ENCODE results near the gene NPC1.
"Not testable (repeated sequence)": the region's sequence is repeated elsewhere in the genome, so short reads cannot be mapped to it uniquely, and the experiment has no call there.

NPC1 gene

DNA sequence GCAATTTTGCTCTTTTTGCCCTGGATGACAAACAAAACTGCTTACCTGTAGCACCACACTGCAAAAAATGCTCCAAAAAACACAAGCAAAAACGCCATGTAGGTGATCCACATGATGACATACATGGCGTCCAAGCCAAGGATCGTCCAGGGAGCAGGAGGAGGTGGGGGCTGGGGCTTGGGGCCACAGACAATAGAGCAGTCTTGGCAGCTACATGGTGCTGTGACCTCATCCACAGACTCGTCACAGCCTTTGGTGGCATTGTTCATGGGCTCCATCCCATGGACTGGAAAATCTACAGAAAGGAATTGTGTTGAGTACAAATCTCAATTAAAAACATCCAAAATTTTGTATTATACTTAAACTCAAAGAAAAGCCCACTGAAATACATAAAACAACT is 26.1 kb downstream of the NPC1 start:
- TF ChIP-seq, protein P1, sequence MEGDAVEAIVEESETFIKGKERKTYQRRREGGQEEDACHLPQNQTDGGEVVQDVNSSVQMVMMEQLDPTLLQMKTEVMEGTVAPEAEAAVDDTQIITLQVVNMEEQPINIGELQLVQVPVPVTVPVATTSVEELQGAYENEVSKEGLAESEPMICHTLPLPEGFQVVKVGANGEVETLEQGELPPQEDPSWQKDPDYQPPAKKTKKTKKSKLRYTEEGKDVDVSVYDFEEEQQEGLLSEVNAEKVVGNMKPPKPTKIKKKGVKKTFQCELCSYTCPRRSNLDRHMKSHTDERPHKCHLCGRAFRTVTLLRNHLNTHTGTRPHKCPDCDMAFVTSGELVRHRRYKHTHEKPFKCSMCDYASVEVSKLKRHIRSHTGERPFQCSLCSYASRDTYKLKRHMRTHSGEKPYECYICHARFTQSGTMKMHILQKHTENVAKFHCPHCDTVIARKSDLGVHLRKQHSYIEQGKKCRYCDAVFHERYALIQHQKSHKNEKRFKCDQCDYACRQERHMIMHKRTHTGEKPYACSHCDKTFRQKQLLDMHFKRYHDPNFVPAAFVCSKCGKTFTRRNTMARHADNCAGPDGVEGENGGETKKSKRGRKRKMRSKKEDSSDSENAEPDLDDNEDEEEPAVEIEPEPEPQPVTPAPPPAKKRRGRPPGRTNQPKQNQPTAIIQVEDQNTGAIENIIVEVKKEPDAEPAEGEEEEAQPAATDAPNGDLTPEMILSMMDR (IDR thresholded peaks at IDR 0.05; ENCODE audit: low read depth, low read length, poor library complexity, severe bottlenecking) = no peak
- no peak for TF ChIP-seq EZH2phosphoT487 (IDR thresholded peaks at IDR 0.05; ENCODE audit: borderline replicate concordance, low read length)
- Histone ChIP-seq H3K27ac (ENCODE audit: low read depth, low read length) (no peak overlapping the region), H3K4me1 (ENCODE audit: control insufficient read depth, low read length) (no peaks in the 10 kb centered on the region), H3K9me3 (ENCODE audit: control insufficient read depth, insufficient read depth, low read length) (no peaks in the 10 kb centered on the region), H3K9me2 (replicated peaks; ENCODE audit: control insufficient read depth, low read length) (no peaks in the 10 kb centered on the region), H3K79me2 (ENCODE audit: control insufficient read depth, low read length) (no peaks in the 10 kb centered on the region), H4K20me1 (ENCODE audit: control insufficient read depth, insufficient read depth, low read depth, low read length) (no peaks in the 10 kb centered on the region), H3F3A (ENCODE audit: control insufficient read depth, insufficient read depth) (no peaks in the 10 kb centered on the region), H3K4me2 (ENCODE audit: low read length) (no peak overlapping the region), H3K4me3 (ENCODE audit: low read length) (no peak overlapping the region), H3K27me3 (ENCODE audit: control insufficient read depth, low read length) (no peaks in the 10 kb centered on the region), H3K36me3 (ENCODE audit: control insufficient read depth, low read length) (peaks cover 58% of the 10 kb centered on the region)

DNA sequence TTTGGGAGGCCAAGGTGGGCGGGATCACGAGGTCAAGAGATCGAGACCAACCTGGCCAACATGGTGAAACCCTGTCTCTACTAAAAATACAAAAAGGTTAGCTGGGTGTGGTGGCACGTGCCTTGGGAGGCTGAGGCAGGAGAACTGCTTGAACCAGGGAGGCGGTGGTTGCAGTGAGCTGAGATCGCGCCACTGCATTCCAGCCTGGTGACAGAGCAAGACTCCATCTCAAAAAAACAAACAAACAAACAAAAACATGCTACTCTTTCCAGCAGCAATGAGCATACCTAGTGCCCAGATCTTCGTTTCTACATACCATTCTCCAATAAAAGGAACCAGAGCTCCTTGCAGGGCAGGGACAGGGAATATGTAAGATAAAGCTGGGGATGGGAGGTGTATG is 28.8 kb downstream of the NPC1 start:
- H3K4me3 ChIP-seq (ENCODE audit: low read length); H4K20me1 ChIP-seq (ENCODE audit: control insufficient read depth, insufficient read depth, low read depth, low read length); H3K9me3 ChIP-seq (ENCODE audit: control insufficient read depth, insufficient read depth, low read length); H3K4me2 ChIP-seq (ENCODE audit: low read length); H3K27me3 ChIP-seq (ENCODE audit: control insufficient read depth, low read length); H3K79me2 ChIP-seq (ENCODE audit: control insufficient read depth, low read length); H3F3A ChIP-seq (ENCODE audit: control insufficient read depth, insufficient read depth); H3K4me1 ChIP-seq (ENCODE audit: control insufficient read depth, low read length); H3K27ac ChIP-seq (ENCODE audit: low read depth, low read length); H3K9me2 ChIP-seq (replicated peaks; ENCODE audit: control insufficient read depth, low read length): not testable (repeated sequence)
- H3K36me3 ChIP-seq (ENCODE audit: control insufficient read depth, low read length) = peaks cover 70% of the 10 kb centered on the region

DNA sequence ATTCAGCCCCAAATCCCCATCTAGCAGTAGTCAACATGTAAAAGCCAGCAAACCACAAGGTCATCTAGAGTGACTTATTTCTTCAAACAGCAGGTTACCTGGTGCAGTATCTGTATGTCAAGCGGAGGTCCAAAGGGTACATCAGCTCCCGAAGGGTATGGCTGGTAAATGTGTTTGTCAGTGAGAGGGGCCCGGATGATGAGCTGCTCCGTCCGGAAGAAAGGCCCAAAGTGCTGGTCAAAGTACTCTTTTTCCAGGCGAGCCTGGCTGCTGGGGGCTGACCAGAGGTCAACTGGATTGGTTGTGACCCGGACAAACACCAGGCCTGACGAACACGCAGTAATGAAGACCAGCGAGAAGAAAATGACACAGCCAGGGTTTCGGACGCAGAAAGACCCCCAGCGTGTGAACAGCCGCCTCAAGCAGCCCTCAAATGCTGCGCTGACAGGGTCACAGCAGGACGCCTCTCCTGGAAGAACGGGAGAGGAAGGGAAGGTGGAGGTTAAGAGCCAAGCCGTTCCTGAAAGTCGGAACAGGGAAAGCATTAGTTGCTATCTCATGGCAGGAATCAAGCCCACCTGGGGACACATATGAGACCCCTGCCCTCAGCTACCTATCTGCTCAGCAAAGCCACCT is 30.0 kb downstream of the NPC1 start:
- no peaks in the 10 kb centered on the region for H3K27me3 ChIP-seq (ENCODE audit: control insufficient read depth, low read length)

GRCh38 chr18:23553887-23554286 is 32.4 kb downstream of the NPC1 start:
- H3K79me2 ChIP-seq (ENCODE audit: control insufficient read depth, low read length) = no peaks in the 10 kb centered on the region
- no peaks in the 10 kb centered on the region for H3K9me2 ChIP-seq (replicated peaks; ENCODE audit: control insufficient read depth, low read length)
- no peak for TF ChIP-seq EZH2phosphoT487 (IDR thresholded peaks at IDR 0.05; ENCODE audit: borderline replicate concordance, low read length)
- TF ChIP-seq, protein P1 (IDR thresholded peaks at IDR 0.05; ENCODE audit: low read depth, low read length, poor library complexity, severe bottlenecking) = no peak
- H3K27me3 ChIP-seq (ENCODE audit: control insufficient read depth, low read length) = no peaks in the 10 kb centered on the region
- H3K4me1 ChIP-seq (ENCODE audit: control insufficient read depth, low read length) = no peaks in the 10 kb centered on the region
- no peaks in the 10 kb centered on the region for H4K20me1 ChIP-seq (ENCODE audit: control insufficient read depth, insufficient read depth, low read depth, low read length)
- H3F3A ChIP-seq (ENCODE audit: control insufficient read depth, insufficient read depth) = no peaks in the 10 kb centered on the region
- H3K36me3 ChIP-seq (ENCODE audit: control insufficient read depth, low read length) = peaks cover 63% of the 10 kb centered on the region
- no peaks in the 10 kb centered on the region for H3K9me3 ChIP-seq (ENCODE audit: control insufficient read depth, insufficient read depth, low read length)
- H3K27ac ChIP-seq (ENCODE audit: low read depth, low read length) = no peak overlapping the region
- H3K4me3 ChIP-seq (ENCODE audit: low read length) = no peak overlapping the region
- no peak overlapping the region for H3K4me2 ChIP-seq (ENCODE audit: low read length)

More for the DNA sequence above, 30.0 kb downstream of the NPC1 start:
- H3K4me2 ChIP-seq (ENCODE audit: low read length) = no peak overlapping the region
- H3K4me1 ChIP-seq (ENCODE audit: control insufficient read depth, low read length) = no peaks in the 10 kb centered on the region
- no peaks in the 10 kb centered on the region for H3K9me2 ChIP-seq (replicated peaks; ENCODE audit: control insufficient read depth, low read length)
- no peaks in the 10 kb centered on the region for H3F3A ChIP-seq (ENCODE audit: control insufficient read depth, insufficient read depth)
- H3K79me2 ChIP-seq (ENCODE audit: control insufficient read depth, low read length) = no peaks in the 10 kb centered on the region
- H3K9me3 ChIP-seq (ENCODE audit: control insufficient read depth, insufficient read depth, low read length) = no peaks in the 10 kb centered on the region
- peaks cover 73% of the 10 kb centered on the region for H3K36me3 ChIP-seq (ENCODE audit: control insufficient read depth, low read length)
- no peak overlapping the region for H3K27ac ChIP-seq (ENCODE audit: low read depth, low read length)
- TF ChIP-seq, protein P1 (IDR thresholded peaks at IDR 0.05; ENCODE audit: low read depth, low read length, poor library complexity, severe bottlenecking) = no peak
- no peak for TF ChIP-seq EZH2phosphoT487 (IDR thresholded peaks at IDR 0.05; ENCODE audit: borderline replicate concordance, low read length)
- no peaks in the 10 kb centered on the region for H4K20me1 ChIP-seq (ENCODE audit: control insufficient read depth, insufficient read depth, low read depth, low read length)
- H3K4me3 ChIP-seq (ENCODE audit: low read length) = no peak overlapping the region
